Superior temporal gyrus (tissue), 1 donor: Measurements from ENCODE around the gene SS18L1.
A peak's percentile ranks its signal among the peaks of the same experiment; 100 is the strongest.

Experiments used
- DNase-seq: peaks from one replicate; pipeline ENCODE4 v3.0.0-alpha.2; 2016; ENCODE audit errors: extremely low spot score

SS18L1 gene

DNA sequence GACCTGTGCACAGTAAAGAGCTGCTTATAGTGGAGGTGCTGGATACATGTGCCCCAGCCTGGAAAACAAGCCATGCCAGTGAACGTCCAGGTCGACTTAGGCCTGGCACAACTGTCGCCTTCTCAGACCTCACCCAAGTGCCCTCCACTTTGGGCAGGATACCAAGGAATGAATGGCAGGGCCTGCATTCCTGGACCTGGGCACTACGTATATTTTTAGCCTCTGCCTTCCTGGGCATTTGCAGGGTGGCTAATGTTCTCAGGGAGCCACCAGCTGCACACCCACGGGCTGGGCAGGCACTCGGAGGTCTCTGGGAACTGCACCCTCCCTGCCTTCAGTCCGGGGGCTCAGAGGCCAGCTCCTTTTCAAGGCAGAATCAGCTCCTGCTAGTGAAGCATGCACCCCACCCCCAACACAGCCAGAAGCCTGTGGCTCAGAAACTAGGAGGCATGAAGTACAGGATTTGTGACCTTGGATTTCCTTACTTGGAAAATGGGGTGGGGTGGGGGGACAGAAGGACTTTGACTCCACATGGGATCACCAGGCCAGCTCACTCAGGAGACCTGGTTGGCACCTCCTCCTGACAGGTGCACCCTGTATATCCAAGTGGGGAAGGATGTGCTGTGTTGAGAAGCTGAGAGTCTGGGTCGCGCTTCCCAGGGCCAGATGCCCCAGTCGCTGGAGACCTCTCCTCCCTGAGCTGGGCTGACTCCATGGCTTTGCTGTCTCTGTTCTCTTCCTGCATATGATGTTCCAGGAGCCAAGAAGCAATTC, 23.8 kb upstream of the SS18L1 start:
- no peak for DNase-seq

DNA sequence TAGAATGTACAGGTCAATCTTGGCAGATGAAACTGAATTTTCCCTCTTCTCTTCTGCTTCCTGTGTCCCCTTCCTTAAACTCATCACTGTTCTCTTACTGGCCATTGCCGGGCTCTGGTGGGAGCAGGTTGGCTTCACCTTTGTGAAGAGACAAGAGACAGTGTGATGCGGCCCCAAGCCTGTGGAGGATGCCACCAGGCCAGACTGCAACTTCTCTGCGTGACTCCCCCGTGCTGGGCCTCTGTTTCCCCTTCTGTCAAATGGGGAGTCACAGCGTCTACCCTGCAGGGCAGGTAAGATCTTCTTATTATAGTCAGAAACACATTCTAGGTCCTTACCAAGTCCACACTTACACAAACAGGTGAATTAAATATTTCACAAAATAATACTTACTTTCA, 23.2 kb upstream of the SS18L1 start:
- no peak for DNase-seq

DNA sequence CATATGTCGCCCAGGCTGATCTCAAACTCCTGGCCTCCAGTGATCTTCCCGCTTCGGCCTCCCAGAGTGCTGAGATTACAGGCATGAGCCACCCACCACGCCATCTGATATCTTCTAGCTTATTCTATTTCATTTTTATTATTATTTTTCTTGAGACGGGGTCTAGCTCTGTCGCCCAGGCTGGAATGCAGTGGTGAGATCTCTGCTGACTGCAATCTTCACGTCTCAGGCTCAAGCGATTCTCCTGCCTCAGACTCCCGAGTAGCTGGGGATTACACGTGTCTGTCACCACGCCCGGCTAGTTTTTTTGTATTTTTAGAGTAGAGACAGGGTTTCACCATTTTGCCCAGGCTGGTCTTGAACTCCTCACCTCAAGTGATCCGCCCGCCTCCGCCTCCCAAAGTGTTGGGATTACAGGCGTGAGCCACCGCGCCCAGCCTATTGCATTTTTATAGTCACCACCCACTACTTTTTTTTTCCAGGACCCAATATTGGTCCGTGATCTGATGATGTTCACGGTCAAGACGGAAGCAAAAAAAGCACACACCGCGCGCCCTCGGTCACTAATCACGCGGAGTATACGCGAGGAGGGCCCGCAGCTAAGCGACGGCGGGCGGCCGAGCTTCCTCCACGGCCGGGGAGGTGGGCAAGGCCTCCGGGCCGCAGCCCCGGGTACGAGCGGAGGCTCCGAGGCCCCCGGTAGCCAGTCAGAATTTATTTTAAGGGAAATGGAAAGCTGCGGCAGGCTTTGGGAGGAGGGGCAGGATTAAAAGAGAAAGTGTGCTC, 22.4 kb upstream of the SS18L1 start:
- DNase-seq, result peak; percentile 56

DNA sequence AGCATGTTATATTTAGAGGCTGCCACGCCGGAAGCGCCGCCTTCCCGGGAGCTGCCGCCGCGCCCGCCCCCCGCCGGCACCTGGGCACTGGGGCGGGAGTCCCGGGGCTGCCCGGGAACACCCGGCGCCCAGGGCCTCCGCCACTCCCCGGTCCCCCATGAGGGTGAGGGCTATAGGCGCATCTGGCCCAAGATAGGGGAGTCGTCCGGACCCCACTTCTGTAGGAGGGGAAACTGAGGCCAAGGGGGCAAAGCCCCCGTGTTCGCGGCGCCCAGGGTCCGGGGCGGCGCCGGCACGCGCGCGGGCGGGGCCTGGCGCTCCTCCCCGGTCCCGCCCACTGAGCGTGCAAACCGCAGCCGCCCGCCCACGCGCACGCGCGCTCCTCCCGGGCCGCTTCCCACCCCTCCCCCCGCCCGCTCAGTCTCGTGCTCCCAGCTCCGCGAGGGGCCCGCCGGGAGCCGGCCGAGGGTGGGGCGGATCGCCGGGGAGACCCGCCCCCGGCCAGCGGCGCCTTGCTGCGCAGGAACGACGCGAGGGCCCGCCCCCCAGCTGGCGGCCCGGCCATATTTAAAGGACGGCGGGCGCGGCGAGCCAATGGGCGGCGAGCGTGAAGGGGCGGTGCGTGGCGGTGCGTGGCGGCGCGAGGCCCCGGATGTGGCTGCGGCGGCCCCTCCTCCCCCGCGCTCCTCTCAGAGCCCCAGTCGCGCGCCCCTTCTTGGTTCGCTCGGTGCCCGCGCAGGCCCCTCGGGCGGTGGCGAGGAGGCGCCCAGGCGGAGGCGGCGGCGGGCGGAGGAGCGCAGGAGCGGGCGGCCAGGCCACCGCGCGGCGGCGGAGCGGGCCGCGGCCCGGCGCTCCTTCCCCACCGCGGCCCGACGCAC, 21.6 kb upstream of the SS18L1 start, which contains the start of gene LSM14B:
Gene LSM14B, plus strand, starts transcription at position 700 of the 878 bp plus-strand sequence. CDS start 192 bp downstream, outside the sequence.
- DNase-seq, result peak; percentile 92

DNA sequence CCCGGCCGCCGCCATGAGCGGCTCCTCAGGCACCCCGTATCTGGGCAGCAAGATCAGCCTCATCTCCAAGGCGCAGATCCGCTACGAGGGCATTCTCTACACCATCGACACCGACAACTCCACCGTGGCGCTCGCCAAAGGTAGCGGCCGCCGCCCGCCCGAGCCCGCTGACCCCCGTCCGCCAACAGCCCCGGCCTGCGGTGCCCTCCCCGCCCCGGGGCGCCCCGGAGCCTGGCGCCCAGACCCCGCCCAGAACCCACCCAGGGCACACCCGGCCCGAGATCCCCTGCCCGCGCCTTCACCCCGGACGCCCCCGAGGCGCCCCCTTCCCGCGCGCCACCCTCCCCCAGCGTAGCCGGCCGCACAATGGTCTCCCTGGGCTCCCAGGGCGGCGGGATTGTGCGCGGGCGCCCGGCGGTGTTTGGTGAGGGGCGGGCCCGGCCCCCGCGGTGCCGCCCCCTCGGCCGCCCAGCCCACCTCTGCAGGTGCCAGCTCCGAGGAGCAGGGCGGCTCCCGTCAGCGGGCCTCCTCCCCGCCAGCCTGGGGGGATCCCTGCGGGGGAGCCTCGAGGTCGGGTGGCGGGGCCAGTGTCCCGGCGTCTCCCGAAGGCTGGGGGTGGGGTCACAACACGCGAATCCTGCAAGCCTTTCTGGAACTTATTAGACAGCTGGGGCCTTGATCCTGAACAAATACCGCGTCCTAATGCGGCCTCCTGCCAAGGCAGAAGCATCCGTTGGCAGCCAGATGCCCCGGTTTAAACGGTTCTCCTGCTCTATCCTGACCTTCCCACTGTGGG, 20.7 kb upstream of the SS18L1 start:
- DNase-seq, result peak; percentile 9

DNA sequence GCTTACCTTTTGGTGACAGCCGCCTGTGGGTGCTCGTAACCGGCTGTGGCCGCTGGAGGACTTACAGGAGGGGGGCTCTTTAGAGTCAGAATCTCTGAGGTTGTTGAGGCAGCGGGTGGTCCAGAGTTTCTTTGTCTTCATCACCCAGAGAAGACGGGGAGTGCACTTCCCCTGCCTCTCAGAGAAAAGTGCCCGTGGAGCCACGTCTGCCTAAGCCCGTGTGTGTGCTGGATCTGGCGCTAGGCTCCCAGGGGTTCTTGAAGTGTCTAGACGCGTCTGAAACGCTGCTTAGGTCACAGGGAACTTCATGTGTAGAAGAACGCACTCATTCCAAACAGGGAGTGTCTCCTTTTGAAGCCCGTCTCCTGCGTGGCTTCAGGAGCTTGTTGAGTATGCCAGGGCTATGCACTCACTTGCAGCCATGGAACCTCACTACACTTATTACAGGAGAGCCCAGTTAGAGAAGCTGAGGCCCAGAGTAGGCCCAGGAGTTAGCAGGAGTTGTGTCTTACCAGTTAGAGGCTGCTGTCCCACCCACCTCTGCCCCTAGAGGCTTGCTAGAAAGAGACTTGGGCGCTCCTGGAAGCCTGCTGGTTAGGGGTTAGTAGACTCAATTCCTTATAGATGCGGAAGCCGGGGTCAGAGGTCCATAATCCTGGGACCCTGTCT, 20.0 kb upstream of the SS18L1 start:
- peak; percentile 14 for DNase-seq

DNA sequence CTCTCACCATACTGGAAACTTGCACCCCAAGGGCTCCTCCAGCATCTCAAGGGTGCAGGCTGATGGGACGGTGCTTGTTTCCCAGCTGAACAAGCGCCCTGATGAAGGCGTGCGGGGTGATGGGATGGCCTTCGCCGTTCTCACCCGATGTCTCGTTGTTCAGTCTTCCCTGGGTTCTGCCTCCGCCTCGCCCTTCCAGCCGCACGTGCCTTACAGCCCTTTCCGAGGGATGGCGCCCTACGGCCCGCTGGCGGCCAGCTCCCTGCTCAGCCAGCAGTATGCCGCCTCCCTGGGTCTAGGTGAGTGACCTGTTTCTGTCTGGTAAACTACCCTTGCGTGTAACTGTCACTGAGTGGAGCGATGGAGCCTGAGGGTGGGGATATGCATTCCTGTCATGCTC, 17.4 kb upstream of the SS18L1 start:
- no peak for DNase-seq

DNA sequence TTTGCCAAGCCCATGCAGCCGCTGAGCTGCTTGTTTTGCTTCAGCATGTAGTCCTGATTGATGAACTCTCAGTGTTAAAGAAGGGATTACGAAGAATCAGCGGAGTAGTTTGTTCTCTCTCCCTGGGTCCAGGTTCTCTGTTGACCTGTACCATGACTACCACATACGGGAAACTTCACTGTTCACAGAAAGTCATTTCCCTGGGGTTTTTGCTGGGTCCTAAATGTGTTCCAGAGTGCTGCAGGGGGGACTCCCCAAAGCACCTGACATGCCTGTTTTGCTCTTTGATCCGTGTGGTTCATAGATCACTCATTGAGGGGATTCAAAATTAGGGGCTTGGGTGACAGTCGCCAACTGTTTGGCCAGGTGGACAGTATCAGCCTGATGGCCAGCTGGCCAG, 15.8 kb upstream of the SS18L1 start:
- DNase-seq, result no peak

DNA sequence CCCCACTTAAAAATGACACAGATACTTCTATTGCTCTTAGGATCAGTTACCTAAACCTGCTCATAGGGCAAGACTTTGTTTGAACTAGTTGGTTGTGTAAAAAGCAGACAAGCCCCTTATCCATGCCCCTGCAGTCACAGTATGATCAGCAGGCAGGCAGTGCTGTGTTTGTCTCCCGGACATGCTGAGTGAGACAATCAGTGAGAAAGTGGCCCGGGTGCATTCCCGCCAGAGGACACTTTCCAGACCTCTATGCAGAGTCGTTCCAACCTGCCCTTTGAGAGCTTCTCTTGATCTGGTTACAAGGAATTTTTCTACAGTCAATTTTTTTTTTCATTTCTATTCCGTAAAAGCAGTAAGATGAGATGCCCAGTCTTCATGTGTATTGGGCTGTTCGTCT, 15.1 kb upstream of the SS18L1 start:
- DNase-seq, result no peak

DNA sequence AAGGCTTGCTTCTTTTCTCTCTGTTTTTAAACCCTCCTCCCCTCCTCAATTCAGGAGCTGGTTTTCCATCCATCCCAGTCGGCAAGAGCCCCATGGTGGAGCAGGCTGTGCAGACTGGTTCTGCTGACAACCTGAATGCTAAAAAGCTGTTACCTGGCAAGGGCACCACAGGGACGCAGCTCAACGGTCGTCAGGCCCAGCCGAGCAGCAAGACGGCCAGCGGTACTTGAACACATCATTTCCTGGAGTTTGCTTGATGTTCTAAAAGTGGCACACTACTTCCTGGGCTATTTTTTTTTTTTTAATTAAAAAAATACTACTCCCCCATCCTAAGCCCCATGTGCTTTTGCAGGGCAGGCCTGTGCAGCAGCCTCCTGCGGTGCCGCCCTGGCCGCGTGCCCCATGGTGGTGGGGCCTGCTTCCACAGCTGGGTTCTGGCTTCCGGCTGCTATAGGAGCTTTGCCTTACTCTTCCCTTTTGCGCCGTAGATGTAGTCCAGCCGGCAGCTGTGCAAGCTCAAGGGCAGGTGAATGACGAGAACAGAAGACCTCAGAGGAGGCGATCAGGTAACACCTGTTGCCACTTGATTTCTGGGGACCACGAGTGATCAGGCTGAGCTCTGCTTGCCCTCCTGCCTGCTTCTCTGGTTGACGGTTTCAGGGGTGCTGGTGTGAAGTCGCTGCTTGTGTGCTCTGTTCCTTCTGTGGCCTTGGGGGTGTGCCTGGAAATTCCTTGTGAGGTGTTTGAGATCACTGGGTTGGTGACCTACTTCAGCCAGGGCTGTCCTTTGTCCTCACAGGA, 13.6 kb upstream of the SS18L1 start:
- no peak for DNase-seq

DNA sequence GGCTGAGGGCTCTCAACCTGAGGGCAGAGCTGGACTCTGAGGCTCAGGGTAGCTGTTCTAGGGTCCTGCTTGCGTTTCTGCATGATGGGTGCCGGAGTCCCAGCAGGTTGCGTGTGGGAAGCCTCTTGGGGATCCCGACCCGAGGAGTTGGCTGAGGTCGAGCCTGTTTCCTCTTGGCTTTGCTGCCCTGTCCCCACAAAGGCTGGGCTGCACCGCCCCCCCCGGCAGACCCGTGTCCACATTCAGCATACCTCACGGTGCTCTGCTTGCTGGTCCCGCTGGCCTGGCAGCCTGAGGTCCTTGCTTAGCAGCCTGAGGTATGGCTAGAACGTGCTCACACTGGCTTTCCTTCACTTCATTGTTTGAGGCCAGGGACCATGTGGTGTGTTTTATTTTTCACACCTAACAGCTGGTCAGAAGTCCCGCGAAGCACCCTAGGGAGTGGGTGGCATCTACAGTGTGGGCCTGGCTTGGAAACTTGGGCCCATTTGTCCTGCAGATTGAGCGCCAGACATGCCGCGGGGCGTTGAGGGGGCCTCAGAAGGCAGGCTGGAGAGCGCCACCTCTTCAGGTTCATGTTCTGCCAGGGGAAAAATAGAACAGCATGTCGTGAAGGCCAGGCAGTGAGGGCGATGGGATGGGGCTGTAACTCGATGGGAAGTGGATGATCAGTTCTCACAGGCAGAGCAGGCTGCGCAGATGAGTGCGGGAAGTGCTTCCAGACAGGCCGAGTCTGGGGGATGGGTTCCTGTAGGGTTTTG, 11.8 kb upstream of the SS18L1 start:
- DNase-seq, result no peak

DNA sequence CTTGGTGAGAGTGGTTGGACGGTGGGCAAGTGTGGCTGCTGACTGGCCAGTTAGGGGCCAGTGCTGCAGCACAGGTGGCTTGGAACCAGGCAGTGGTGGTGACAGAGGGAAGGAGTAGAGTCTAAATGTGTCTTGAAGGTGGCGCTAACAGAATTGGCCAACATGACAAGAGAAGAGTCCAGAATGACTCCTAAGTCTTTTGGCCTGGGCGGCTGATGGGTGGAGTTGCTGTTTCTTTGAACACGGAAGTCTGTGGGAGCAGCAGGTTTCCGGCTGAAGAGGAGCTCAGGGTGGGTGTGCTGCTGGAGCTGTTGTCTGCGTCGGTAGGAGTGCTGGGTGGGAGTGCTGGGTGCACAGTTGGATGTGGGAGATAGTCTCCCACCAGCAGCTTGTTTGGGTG, 11.1 kb upstream of the SS18L1 start:
- peak; percentile 11 for DNase-seq

DNA sequence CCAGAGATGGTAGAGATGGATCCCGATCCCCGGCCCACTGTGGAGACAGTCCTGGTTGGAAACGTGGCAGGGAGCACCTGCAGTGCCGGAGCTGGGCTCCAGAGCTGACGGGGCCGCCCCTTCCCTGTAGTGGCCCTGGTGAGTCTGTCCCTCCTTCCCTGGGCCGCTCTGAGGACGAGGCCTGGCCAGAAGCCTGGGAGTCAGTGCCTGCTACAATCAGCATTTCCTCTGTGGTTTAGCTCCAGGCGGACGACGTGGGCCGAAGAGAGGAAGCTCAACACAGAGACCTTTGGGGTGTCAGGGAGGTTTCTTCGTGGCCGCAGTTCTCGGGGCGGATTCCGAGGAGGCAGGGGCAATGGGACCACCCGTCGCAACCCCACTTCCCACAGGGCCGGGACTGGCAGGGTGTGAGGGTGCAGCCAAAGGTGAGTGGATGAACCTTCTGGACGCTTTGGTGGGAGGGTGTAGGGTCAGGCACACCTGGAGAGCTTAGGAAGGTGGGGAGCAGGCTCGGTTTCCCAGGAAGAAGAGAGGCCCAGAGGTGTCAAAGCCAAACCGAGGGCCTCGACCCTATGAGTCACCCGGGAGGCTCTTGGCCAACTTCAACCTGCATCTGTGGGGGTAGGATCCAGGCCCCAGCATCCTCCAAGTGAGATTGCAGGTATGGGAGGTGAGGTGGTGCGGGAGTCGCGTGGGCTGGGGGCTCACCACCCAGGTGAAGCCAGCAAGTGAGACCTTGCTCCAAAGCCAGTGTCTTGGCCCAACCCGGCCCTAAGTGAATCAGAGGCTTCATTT, 10.3 kb upstream of the SS18L1 start:
- DNase-seq, result no peak

DNA sequence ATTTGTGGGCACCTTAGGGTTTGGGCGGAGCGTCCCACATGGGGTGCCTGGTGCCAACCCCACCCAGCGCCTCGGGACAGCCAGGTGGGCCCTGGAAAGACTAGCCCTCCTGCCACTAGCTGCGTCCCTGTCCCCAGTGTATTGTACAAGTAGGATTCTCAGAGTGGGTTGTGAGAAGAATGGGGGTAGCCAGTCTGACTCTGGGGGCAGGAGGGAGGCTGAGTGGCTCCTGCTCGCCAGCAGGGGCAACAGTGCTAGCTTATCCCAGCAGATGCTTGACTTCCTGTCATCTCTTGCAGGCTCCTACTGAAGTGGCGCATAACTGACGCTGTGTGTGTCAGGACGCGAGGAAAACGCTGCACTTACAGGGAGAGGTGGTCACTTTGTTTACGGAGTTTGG, 9.7 kb upstream of the SS18L1 start:
- no peak for DNase-seq

DNA sequence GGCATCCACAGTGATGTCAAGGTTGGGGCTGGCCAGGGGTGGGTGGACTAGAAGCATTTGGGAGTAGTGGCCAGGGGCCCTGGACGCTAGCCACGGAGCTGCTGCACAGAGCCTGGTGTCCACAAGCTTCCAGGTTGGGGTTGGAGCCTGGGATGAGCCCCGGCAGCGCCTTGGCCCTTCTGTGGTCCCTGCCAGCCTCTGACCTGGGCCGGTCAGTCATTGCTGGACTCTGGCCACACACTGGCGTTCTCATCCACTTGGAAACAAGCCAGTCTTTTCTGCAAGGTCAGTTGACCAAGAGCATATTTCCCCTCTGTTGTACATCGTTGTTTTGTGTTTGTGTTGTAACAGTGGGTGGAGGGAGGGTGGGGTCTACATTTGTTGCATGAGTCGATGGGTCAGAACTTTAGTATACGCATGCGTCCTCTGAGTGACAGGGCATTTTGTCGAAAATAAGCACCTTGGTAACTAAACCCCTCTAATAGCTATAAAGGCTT, 8.8 kb upstream of the SS18L1 start:
- DNase-seq, result no peak

DNA sequence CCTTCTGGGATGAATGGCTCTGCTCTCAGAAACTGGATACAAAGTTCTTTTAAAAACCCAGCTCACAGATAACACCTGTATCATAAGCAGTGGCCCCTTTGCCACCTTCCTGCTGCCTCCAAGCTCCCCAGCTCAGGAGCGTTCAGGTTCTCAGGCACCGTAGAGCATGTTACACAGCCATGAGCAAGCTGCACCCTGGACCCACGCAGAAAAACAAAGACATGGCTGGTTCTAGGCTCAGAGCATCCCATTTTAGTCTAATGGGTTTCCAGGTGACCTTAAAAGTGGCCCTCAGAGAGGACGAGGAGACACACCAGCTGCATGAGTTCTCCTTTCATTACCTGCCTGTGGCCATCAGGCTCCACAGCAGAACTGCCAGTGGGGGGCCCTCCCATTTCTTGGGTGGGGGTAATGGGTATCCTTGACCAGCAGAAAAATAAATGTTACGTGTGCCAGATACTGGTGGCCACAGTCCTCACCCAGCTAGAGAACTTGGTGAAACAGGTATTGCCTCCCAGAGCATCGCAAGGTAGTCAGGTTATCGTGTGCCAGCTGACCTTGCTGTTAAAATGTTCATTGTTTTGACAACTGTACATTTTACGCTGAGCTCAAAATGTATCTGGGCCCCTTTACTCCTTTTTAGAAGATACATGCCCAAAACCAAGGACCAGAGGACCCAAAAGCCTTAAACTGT, 7.8 kb upstream of the SS18L1 start:
- no peak for DNase-seq

DNA sequence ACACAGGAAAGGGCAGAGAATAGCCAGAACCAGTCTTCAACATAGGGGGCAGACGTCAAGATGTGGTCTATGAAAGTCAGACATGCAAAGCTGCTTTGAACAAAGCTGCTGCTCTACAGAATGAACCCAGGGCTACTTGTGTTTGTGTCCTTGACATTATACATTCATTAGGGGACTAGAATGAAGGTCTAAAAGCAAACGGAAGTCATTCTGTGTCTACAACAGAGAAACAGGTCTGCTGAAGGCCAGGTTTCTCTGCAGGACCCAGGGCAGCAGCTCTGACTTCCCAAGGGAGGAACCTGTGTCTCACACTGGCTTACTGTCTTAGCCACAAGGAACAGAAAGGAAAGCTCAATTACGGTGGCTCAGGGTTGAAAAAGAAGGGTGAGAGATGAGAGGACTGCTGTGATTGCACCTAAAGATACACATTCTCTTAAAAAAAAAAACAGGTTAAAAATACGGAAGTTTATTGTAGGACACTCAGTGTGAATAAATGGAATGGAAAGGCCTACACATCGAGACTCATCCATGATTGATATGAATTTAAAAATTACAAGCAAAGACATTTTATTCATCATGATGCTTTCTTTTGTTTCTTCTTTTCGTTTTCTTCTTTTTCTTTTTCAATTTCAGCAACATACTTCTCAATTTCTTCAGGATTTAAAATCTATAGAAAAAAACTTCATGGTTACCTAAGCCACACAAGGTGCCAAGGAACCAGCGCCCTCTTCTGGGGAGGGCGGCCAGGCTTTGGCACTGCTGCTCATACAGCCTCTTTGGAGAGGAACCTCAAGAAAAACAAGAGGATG, 7.1 kb upstream of the SS18L1 start:
- DNase-seq, result peak; percentile 82
